ENCODE data around the gene ARRB1. TPM values are rescaled to one million over a fixed set of nuclear protein-coding genes. Genes with fewer than 3 reads are reported as not detected.

ARRB1 gene
- total RNA-seq, 1 experiment from 2014 or later: 24.2 TPM

GRCh38 chr11:75273411-75274391, 77.8 kb downstream of the ARRB1 start (continued):
- no peak for TF ChIP-seq EZH2phosphoT487 (IDR thresholded peaks at IDR 0.05; ENCODE audit: borderline replicate concordance)

GRCh38 chr11:75272821-75273301, 78.6 kb downstream of the ARRB1 start:
- ChIA-PET POLR2A (no interaction called here), RAD21 (ENCODE audit: low non-redundant PET in 1 of 2, low total read pairs in 2 of 2, uncharacterized antibody in 2 of 2, unreplicated experiment in 2 of 2) (no interaction called here), CTCF (interaction anchor here (1.1 kb wide), 1 partner anchor 132 kb away, joined by 3 read pairs; no protein-coding TSS in a partner anchor)
- H3K9ac ChIP-seq (ENCODE audit: low read length): no peak overlapping the region
- intact Hi-C loops (cut with micrococcal nuclease): no loop called here
- TF ChIP-seq TCF7L2 (IDR thresholded peaks at IDR 0.05; ENCODE audit: borderline replicate concordance, extremely low read depth, insufficient read depth, insufficient read length) (no peak), EGR1 (IDR thresholded peaks at IDR 0.05; ENCODE audit: low read depth) (no peak), SP1 (IDR thresholded peaks at IDR 0.05; ENCODE audit: low read depth) (no peak), POLR2AphosphoS5 (IDR thresholded peaks at IDR 0.05; ENCODE audit: low read depth, low read length) (no peak), ELF1 (IDR thresholded peaks at IDR 0.05; ENCODE audit: borderline replicate concordance, low read depth) (no peak), ZFX (IDR thresholded peaks at IDR 0.05) (no peak), FOSL1 (IDR thresholded peaks at IDR 0.05; ENCODE audit: low read depth) (no peak), REST (IDR thresholded peaks at IDR 0.05; ENCODE audit: low read depth) (no peak), RAD21 (IDR thresholded peaks at IDR 0.05; ENCODE audit: low read depth) (no peak)
- TF ChIP-seq, protein P1, sequence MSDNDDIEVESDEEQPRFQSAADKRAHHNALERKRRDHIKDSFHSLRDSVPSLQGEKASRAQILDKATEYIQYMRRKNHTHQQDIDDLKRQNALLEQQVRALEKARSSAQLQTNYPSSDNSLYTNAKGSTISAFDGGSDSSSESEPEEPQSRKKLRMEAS (IDR thresholded peaks at IDR 0.05): no peak
- no peaks in the 10 kb centered on the region for H3K79me2 ChIP-seq (ENCODE audit: insufficient read depth, low read length)
- H3K9me3 ChIP-seq (ENCODE audit: control insufficient read depth in 1 of 2, insufficient read depth in 1 of 2, low read depth in 1 of 2, low read length in 2 of 2): no peaks in the 10 kb centered on the region
- BruUV-seq (replicated peaks): no TSS peak
- H3K27ac ChIP-seq (ENCODE audit: low read depth, low read length): no peak overlapping the region
- peaks cover 0 to 4% of the 10 kb centered on the region in 2 experiments; a peak in 2 of 4 replicates for H3K36me3 ChIP-seq (ENCODE audit: control insufficient read depth in 1 of 2, insufficient read depth in 2 of 2, low read length in 2 of 2)
- H3K4me3 ChIP-seq (replicated peaks in 1 of 2; ENCODE audit: low read depth in 1 of 2, low read length in 2 of 2): no peak overlapping the region
- DNase-seq (ENCODE audit: low read depth, low spot score) (no peak), ATAC-seq (no peak)
- no peak overlapping the region for H2AFZ ChIP-seq (ENCODE audit: low read depth, low read length, poor library complexity, severe bottlenecking)
- no peaks in the 10 kb centered on the region for H3K27me3 ChIP-seq (ENCODE audit: insufficient read depth, low read length)
- H3K4me2 ChIP-seq (ENCODE audit: low read length): no peak overlapping the region
- no peaks in the 10 kb centered on the region for H3K4me1 ChIP-seq (ENCODE audit: control insufficient read depth in 1 of 2, insufficient read depth in 2 of 2, low read length in 2 of 2)
- no peaks in the 10 kb centered on the region for H3K9me2 ChIP-seq (ENCODE audit: insufficient read depth)
- H4K20me1 ChIP-seq (ENCODE audit: insufficient read depth): no peaks in the 10 kb centered on the region
